Ishikawa (cell line): ENCODE results near the gene IER5L.

Experiments used
- CEBPB ChIP-seq: IDR thresholded peaks from 2 replicates; pipeline ENCODE4 v1.6.1; 2012
- CREB1 ChIP-seq: IDR thresholded peaks from 2 replicates; pipeline ENCODE4 v1.6.1; 2012; ENCODE audit warnings: low read depth
- EGR1 ChIP-seq: IDR thresholded peaks from 2 replicates; pipeline ENCODE4 v1.6.1; 2012
- EP300 ChIP-seq: IDR thresholded peaks from 2 replicates; pipeline ENCODE4 v1.6.1; 2012; ENCODE audit warnings: borderline replicate concordance
- FOXM1 ChIP-seq: IDR thresholded peaks from 2 replicates; pipeline ENCODE4 v1.6.1; 2012; ENCODE audit warnings: low read depth, borderline replicate concordance
- MAX ChIP-seq: IDR thresholded peaks from 2 replicates; pipeline ENCODE4 v1.6.1; 2012
- NFIC ChIP-seq: IDR thresholded peaks from 2 replicates; pipeline ENCODE4 v1.6.1; 2012
- RAD21 ChIP-seq: IDR thresholded peaks from 2 replicates; pipeline ENCODE4 v1.6.1; 2012; ENCODE audit warnings: low read depth
- REST ChIP-seq: IDR thresholded peaks from 2 replicates; pipeline ENCODE4 v1.6.1; 2012; ENCODE audit warnings: low read depth, mild to moderate bottlenecking
- TAF1 ChIP-seq: IDR thresholded peaks from 2 replicates; pipeline ENCODE4 v1.6.1; 2012; ENCODE audit warnings: low read depth, mild to moderate bottlenecking
- TCF12 ChIP-seq: IDR thresholded peaks from 2 replicates; pipeline ENCODE4 v1.6.1; 2012; ENCODE audit warnings: low read depth
- TEAD4 ChIP-seq: IDR thresholded peaks from 2 replicates; pipeline ENCODE4 v1.6.1; 2012
- USF1 ChIP-seq: IDR thresholded peaks from 2 replicates; pipeline ENCODE4 v1.6.1; 2012
- ZBTB7A ChIP-seq: IDR thresholded peaks from 2 replicates; pipeline ENCODE4 v1.6.1; 2012; ENCODE audit warnings: low read depth

The IER5L gene

GRCh38 chr9:129163753-129164152, 14.3 kb downstream of the IER5L start:
- TF ChIP-seq TCF12 (no peak), TEAD4 (no peak), NFIC (no peak), RAD21 (no peak), MAX (no peak)

GRCh38 chr9:129162497-129163197, 15.4 kb downstream of the IER5L start:
- TF ChIP-seq FOXM1, result no peak
- peak; percentile 64 for TF ChIP-seq USF1

- no peak for TF ChIP-seq TCF12
- TF ChIP-seq CREB1, result no peak
- no peak for TF ChIP-seq USF1
- TF ChIP-seq CEBPB, result no peak
- TF ChIP-seq REST, result no peak
These were observed 16.6 kb downstream of the IER5L start for GRCh38 chr9:129161534-129161837.

GRCh38 chr9:129160712-129161533, 17.1 kb downstream of the IER5L start:
- no peak for TF ChIP-seq CREB1
- TF ChIP-seq RAD21, result no peak
- TF ChIP-seq REST, result no peak
- TF ChIP-seq MAX, result no peak
- no peak for TF ChIP-seq USF1
- no peak for TF ChIP-seq EP300
- TF ChIP-seq TCF12, result no peak
- no peak for TF ChIP-seq TAF1
- no peak for TF ChIP-seq FOXM1
- no peak for TF ChIP-seq ZBTB7A
- TF ChIP-seq NFIC, result no peak

GRCh38 chr9:129156163-129156562, 21.9 kb downstream of the IER5L start:
- TF ChIP-seq MAX, result no peak
- no peak for TF ChIP-seq REST
- TF ChIP-seq FOXM1, result no peak
- no peak for TF ChIP-seq EP300
- no peak for TF ChIP-seq ZBTB7A
- TF ChIP-seq EGR1, result no peak
